Fibroblast of skin of left quadriceps (primary cell): Measurements from ENCODE around the gene FAP.

Source experiments
- DNase-seq, 2 experiments: peaks; one replicate each; pipeline ENCODE4 v3.0.0-alpha.2; 2013; ENCODE audit warnings: low read depth in 2 of 2

The FAP gene

DNA sequence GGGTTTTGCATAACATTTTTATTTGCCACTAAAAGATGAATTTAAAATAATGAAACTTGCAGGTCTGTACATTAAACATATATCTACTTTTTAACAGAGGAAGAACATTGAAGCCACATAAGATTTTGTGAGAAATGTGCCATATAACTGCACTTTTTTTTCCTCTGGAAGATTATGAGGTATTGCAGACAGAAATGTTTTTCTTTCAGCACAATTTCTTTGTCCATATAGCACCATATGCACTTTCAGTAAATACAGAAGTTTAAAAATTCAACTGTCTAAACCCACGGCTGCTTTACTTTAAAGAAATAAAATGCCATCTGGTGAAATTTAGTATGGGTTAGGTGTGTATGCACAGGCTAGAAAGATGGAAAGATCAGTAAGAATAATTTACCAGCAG is 470 bp upstream of the FAP start:
- DNase-seq = no peak

DNA sequence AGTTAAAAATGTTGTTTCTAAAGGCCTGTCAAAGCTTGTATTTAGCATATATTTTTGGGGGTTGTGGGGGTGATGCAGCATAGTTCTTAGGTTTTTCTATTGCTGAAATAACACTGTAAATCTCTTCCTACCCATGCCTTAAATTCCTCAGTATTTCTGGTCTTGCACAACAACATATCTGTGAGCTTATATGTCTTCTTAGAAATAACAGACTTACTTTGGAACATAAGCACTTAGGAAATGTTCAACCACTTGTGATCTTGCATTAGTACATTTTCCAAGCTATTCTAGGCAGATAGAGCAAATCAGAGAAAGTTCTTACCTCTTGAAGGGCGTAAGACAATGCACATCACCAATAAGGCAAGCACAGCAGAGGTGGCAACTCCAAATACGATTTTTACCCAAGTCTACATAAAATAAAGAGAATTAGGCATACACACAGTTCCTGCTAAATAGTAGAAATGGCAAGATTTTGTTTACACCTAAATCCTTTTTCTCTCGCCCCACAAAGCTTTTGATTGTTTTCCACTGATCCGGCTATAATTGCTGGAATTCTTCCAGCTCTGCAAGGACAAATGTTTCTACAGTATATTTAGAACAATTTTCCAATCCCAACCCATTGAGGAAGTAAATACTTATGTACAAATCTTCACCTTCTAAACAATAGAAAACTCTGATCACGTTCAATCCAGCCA is 512 bp downstream of the FAP start:
- DNase-seq = peak; percentile 86 to 87

DNA sequence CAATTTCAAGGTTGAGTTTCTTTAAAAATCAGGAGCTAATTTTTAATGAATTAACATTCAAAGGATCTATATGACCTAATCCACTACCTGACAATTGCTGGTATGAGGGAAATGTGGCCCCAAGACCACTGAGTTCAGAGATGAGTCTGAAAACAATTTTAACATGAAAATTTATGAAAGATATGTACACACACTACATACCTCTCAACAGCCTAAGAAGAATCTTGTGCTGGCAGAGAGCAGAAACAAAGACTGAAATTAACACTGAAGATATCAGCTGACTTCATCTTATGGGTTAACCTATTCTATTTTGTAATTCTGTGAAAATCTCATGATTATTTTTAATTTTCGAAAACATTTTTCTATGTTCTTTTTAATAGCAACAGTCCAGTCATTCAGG is 1.7 kb downstream of the FAP start:
- DNase-seq = no peak

- no peak for DNase-seq
Measured at GRCh38 chr2:162234620-162235462, 8.4 kb downstream of the FAP start.

GRCh38 chr2:162233197-162233596 is 10.0 kb downstream of the FAP start:
- DNase-seq = peak; percentile 62 to 71

DNA sequence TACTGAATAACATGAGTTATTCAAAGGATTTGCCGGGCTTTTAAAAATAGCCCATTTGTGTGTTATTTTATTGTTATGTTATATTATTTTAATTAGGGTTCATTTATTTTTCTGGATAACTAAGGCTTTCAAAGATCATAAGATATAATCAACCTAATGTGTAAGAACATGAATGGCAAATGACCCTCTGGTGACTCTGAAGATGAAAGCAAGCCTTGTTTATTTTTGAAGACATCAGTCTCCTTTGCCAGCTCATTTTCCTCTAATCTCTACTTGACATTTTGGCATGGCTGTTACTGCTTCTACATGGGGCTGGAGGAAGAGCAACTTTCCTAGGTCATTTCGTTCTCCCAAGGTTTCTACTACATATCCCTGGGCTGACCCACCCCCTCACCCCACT is 10.6 kb downstream of the FAP start:
- no peak for DNase-seq

GRCh38 chr2:162232027-162232426 is 11.2 kb downstream of the FAP start:
- no peak for DNase-seq

DNA sequence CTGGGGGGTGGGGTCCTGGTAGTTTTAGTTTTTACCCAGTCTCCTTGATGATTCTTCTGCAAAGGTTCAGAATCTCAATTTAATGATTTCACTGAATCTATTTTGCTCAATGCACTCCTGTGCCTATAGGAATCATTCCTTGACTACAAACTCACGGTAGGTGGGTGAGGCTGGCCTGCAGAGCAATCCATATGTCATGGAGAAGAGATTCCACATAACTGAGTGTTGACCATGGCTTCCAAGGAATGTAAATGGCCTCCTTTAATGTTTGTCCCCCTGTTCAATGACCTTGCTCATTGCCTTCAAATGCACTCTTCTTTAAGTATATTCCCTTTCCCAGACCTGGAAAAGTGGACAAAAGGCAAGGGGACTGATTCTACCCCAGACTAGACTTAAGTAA is 12.5 kb downstream of the FAP start:
- no peak for DNase-seq

DNA sequence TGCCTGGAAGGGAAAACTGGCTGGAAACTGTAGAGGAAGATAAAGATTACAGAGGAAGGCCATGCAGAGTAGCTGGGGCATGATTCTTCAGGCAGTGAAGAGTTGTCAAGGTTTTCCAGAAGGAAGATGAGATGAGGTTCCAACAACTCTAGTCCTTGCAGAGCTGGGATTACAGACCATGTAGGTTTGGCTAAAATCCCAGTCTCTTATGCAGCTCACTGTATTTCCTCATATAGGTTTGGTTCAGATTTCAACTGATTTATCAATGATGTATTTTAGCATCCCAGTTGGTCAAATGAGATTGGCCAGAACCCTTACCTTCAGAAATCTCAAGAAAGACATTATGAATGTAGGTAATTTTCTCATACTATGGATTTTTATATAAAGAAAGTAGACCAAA is 16.4 kb downstream of the FAP start:
- no peak for DNase-seq

DNA sequence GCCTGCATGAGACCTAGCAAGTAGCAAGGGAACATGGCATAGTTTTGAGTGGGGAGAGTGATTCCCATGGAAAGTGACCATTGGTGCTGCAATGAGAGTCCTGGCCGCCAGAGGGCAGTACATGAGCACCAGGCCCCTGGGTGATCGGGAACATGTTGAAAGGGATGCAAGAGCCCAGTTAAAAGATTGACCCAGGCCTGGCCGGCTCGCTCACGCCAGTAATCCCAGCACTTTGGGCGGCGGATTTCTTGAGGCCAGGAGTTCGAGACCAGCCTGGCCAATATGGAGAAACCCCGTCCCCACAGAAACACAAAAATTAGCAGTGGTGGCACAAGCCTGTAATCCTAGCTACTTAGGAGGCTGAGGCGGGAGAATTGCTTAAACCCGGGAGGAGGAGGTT is 22.2 kb downstream of the FAP start:
- no peak for DNase-seq

GRCh38 chr2:162220368-162220767 is 22.9 kb downstream of the FAP start:
- DNase-seq = no peak

DNA sequence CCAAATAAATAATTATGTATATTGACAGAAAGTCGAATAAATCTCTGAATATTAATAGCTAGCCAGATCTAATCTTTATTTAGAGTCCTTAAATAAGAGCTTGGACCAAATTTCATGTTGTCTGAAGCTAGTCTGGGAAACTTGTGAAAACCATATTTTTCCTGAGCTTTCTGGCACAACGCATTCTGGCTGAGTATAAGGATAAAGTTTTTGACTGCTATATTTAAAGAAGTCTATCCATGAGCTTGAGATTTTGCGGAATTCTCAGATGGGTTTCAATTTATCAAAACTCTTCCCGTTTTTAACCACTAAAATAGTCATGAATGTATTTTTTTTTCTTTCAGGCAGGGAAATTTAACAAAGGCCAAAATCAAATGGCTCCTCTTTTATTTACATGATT is 23.8 kb downstream of the FAP start:
- no peak for DNase-seq

DNA sequence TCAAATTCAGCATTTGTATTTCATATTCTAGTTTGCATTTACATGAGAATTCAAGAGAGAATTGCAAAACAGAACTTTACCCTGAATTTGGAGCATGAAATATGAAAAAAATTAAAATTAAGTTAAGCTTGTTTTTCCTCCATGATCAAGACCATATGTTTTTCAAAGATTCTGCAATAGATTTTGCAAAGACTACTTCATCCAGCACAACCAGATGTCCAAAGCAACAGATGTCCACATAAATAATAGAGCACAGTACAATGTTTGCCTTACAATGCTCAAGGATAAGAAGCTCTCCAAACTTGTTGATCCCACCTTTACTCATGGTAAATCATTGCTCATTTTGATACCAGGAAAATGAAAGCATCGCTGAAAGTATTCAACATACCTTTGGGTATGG is 25.6 kb downstream of the FAP start:
- peak in 1 of 2 experiments; percentile 45 for DNase-seq

DNA sequence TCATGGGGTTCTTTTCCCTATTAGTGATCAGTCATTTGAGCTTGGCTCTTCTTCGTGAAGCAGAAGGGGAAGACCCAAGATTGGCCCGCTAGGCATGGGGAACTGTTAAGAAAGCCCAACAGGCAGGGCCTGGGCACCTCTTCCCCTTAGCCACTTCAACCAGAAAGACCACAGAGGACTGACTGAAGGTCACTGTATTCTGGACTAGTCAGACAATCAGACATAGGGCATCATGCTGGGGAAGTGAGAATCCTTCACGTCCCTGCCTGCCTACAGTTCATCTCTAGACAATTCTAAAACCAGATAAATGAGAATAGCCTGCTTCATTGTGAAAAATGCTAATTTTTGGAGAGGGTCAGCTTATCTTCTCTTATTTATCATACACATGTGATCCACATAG is 28.1 kb downstream of the FAP start:
- no peak for DNase-seq

- DNase-seq = peak in 1 of 2 experiments; percentile 18
Measured at GRCh38 chr2:162212366-162212765, 30.9 kb downstream of the FAP start.

- DNase-seq = no peak
Measured at GRCh38 chr2:162211732-162212131, 31.5 kb downstream of the FAP start.

- no peak for DNase-seq
Measured at GRCh38 chr2:162210385-162210784, 32.9 kb downstream of the FAP start.

DNA sequence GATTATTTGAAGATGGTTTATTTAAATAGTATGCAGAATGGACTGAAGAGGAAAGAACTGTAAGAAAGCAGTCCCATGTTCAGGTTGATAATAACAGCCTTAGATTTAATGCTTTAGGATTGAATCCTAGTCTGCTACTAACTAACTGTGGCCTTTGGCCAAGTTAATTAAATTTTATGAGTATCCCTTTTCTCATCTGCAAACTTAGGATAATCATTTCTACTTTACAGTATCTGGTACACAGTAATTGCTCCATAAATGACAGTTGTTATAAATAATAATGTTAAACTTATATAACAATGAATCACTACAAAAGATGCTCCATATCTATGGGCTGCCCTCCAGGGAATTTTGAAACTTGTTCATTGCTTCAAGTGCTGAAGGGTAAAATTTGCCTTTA is 41.0 kb downstream of the FAP start:
- DNase-seq = no peak

DNA sequence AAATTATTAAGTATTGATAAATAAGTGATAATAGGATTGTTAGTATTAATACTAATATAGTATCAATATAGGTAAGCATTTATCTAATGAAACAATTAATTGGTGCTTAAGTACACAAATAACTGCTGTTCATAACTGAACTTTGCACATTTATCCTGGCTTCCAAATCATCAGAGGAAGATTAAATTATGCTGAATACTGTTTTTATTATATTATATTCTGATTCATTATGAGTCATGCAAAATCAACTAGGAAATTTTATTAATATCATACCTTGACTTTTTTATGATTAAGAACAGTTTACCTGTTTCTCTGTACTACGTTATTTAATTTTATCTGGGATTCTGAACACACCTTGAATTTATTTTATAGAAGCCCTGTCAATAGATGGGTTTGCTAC is 42.6 kb downstream of the FAP start:
- no peak for DNase-seq

DNA sequence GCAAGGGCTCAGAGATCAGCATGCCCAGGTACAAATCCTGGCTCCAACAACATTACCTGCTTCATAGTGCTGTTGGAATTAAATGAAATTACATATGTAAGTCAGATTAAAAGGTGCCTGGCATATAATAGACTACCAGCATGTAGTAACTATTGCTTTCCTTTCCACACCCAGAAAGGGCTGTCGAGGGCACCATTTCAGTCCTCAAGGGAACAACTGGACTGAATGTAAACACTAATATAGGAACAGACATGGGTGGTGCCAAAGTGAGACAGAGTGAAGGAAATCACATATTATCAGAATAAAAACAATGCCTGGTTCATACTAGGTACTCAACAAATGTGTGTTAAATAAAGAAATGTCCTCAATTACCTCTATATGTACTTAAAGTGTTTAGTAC is 43.3 kb downstream of the FAP start:
- no peak for DNase-seq

DNA sequence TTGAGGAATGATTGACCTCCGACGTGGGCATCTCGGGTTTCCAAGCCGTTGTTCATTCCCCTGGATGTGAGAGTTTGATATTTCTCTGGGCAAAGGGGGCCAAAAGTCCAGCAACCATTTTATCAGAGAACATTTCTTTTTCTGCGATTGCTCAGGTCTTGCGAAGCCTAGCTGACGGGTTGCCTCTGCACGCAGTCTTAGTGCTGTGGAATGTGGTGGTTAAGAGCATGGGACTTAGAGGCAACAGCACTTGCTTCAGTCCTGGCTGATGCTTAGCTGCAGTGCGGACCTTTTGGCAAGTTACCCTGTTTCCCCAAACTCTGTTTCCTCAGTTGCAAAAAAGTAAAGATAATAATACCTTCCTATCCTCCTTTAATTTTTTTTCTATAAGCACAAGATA is 45.0 kb downstream of the FAP start:
- no peak for DNase-seq

DNA sequence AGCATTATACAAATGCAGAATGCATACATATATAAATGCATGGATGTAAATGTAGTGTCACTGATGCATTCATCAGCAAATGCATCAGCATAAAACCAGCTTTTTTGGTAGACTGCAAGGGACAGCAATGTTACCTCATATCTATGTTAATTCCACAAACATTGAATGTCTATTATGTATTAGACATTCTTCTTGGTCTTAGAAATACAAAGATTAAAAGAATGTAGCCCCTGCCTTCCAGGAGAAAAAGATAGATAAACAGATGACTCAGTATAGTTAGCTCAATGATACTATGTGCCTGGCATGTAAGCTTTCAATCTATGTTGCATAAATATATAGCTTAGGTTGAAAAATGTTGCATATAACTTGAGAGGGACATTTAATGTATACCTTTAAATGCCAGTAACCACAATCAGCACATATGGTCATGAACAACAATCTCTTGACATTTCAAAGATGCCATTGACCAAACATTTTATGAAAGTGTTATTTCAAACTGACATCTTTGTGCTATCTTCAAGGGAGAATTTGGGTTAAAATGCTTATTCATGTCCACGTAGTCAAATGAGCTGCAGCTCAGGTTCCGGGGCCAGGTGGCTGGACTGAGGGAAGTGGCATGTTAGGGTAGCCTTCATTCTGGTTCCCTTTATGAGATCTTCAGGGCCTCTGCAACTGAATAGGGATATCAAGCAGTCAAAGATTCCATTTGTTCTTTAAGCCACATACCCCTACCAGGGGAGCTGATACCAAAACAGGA is 46.0 kb downstream of the FAP start:
- DNase-seq = peak; percentile 53 to 57

GRCh38 chr2:162196638-162197037 is 46.6 kb downstream of the FAP start:
- peak; percentile 9 to 18 for DNase-seq
